HepG2 (cell line): ENCODE data around the gene PDE6C. TPM values are rescaled to one million over a fixed set of nuclear protein-coding genes. Genes with fewer than 3 reads are reported as not detected.

Source experiments
- ATAC-seq: fragments of 200-7000 bp; cut with Tn5 transposase; 3 replicates; pipeline ENCODE4 v1.9.1; 2020; ENCODE audit warnings: mild to moderate bottlenecking, moderate library complexity
- BruUV-seq: library from RNA; stranded (reverse); fragments of 400-500 nt; replicated peaks from 2 replicates; lab custom pipeline; 2021; lab: Mats Ljungman, UMichigan
- CTCF ChIA-PET: fragments of 300-600 bp; formaldehyde crosslinking; extraction: SDS; loops from one replicate; lab custom pipeline; 2021; ENCODE audit warnings: low total read pairs, inconsistent platforms, low intra/inter-chr PET ratio; lab: Yijun Ruan, JAX
- POLR2A ChIA-PET: fragments of 350-600 bp; sonication (Branson Sonifier 250); formaldehyde crosslinking; loops from one replicate; lab custom pipeline; 2020; ENCODE audit warnings: antibody characterized with exemption, inconsistent platforms; lab: Yijun Ruan, JAX
- DNase-seq: peaks from one replicate; pipeline ENCODE4 v3.0.0-alpha.2; 2015; ENCODE audit warnings: low spot score
- FAIRE-seq: peaks from 3 replicates; lab custom pipeline; 2011; peaks lifted over from hg19 to GRCh38; lab: Jason Lieb, UNC
- H2AFZ ChIP-seq: one replicate; pipeline ENCODE4 v1.6.1; 2011; ENCODE audit warnings: low read length, inconsistent platforms
- H3K27ac ChIP-seq: fragments of 300-600 bp; 3 replicates; pipeline ENCODE4 v1.8.0; 2011; ENCODE audit warnings: mixed run types, mild to moderate bottlenecking, mixed read lengths, low read length, inconsistent platforms; ENCODE audit not compliant: insufficient read depth; ENCODE audit errors: extremely low read length
- H3K27me3 ChIP-seq, 2 experiments: fragments of 200-600 bp in 1 of 2; 2 replicates in 1 of 2; 3 replicates in 1 of 2; pipeline versions ENCODE4 v1.6.0 to v1.8.0; 2011; ENCODE audit warnings: low read length in 2 of 2, mild to moderate bottlenecking in 2 of 2, moderate library complexity in 2 of 2, inconsistent platforms in 1 of 2; ENCODE audit not compliant: insufficient read depth in 2 of 2, control insufficient read depth in 1 of 2
- H3K36me3 ChIP-seq, 2 experiments: fragments of 200-600 bp in 1 of 2; replicated peaks in 1 of 2; 2 replicates in 1 of 2; 3 replicates in 1 of 2; pipeline versions ENCODE4 v1.5.1 to v1.8.0; 2011; ENCODE audit warnings: low read length in 2 of 2, inconsistent platforms in 1 of 2; ENCODE audit not compliant: insufficient read depth in 2 of 2, control insufficient read depth in 1 of 2
- H3K4me1 ChIP-seq: 2 replicates; pipeline ENCODE4 v1.5.1; 2012; ENCODE audit warnings: low read length, inconsistent platforms; ENCODE audit not compliant: insufficient read depth
- H3K4me2 ChIP-seq: 2 replicates; pipeline ENCODE4 v1.6.0; 2011; ENCODE audit warnings: low read depth, low read length, inconsistent platforms
- H3K4me3 ChIP-seq, 3 experiments: fragments of 200-600 bp in 1 of 3; sonication (generic), shearing (Covaris generic) in 1 of 3; replicated peaks in 1 of 3; 2 replicates each; pipeline ENCODE4 v1.5.1; 2011 to 2016; ENCODE audit warnings: low read length in 3 of 3, inconsistent platforms in 2 of 3, low read depth in 2 of 3, mild to moderate bottlenecking in 2 of 3, control low read depth in 1 of 3, mixed read lengths in 1 of 3; ENCODE audit not compliant: insufficient read depth in 1 of 3
- H3K79me2 ChIP-seq: one replicate; pipeline ENCODE4 v1.6.1; 2011; ENCODE audit warnings: low read length, inconsistent platforms; ENCODE audit not compliant: insufficient read depth
- H3K9ac ChIP-seq: 2 replicates; pipeline ENCODE4 v1.6.0; 2011; ENCODE audit warnings: mild to moderate bottlenecking, low read depth, low read length, inconsistent platforms; ENCODE audit not compliant: insufficient read depth
- H3K9me3 ChIP-seq: 2 replicates; pipeline ENCODE4 v1.5.1; 2012; ENCODE audit warnings: mild to moderate bottlenecking, low read length
- H4K20me1 ChIP-seq: 2 replicates; pipeline ENCODE4 v1.6.0; 2011; ENCODE audit warnings: inconsistent platforms, mild to moderate bottlenecking, low read length, moderate library complexity; ENCODE audit not compliant: insufficient read depth
- BATF2 ChIP-seq: sonication (generic); formaldehyde crosslinking; IDR thresholded peaks from 2 replicates; pipeline ENCODE4 v1.8.0; 2022; ENCODE audit warnings: mild to moderate bottlenecking, missing genetic modification reagents, moderate library complexity
- CBFB ChIP-seq: sonication (generic); formaldehyde crosslinking; IDR thresholded peaks from 2 replicates; pipeline ENCODE4 v1.4.0; 2020; ENCODE audit warnings: missing genetic modification reagents
- CHD4 ChIP-seq: fragments of 200-600 bp; sonication (generic); IDR thresholded peaks from 2 replicates; pipeline ENCODE4 v1.7.0; 2017; ENCODE audit warnings: mild to moderate bottlenecking, low read length, borderline replicate concordance
- EP300 ChIP-seq, 3 experiments: sonication (generic) in 1 of 3; formaldehyde crosslinking in 1 of 3; IDR thresholded peaks; 2 replicates each; pipeline versions ENCODE4 v1.5.1 to v1.6.1; 2011 to 2020; ENCODE audit warnings: low read depth in 2 of 3, low read length in 2 of 3, borderline replicate concordance in 1 of 3, improper control_type of control experiment in 1 of 3, mild to moderate bottlenecking in 1 of 3, missing genetic modification reagents in 1 of 3, moderate library complexity in 1 of 3
- ETV5 ChIP-seq: IDR thresholded peaks from 2 replicates; pipeline ENCODE4 v1.6.1; 2018; ENCODE audit warnings: missing biosample characterization, missing genetic modification reagents, inconsistent platforms, borderline replicate concordance
- GATAD2A ChIP-seq: IDR thresholded peaks from 2 replicates; pipeline ENCODE4 v1.6.1; 2016
- POGZ ChIP-seq: sonication (generic); formaldehyde crosslinking; IDR thresholded peaks from 2 replicates; pipeline ENCODE4 v1.4.0; 2020; ENCODE audit warnings: mild to moderate bottlenecking, missing genetic modification reagents
- PPARG ChIP-seq: conservative IDR thresholded peaks from 2 replicates; pipeline ENCODE4 v1.6.1; 2016; ENCODE audit warnings: missing biosample characterization, missing genetic modification reagents
- RXRB ChIP-seq: IDR thresholded peaks from 2 replicates; pipeline ENCODE4 v1.6.1; 2016; ENCODE audit warnings: borderline replicate concordance, missing genetic modification reagents, missing compliant biosample characterization
- TBX3 ChIP-seq: fragments of 450-650 bp; IDR thresholded peaks from 2 replicates; pipeline ENCODE4 v1.6.1; 2017; ENCODE audit warnings: antibody characterized with exemption, mild to moderate bottlenecking, inconsistent platforms, borderline replicate concordance
- ZBTB2 ChIP-seq: sonication (generic); formaldehyde crosslinking; IDR thresholded peaks from 2 replicates; pipeline ENCODE4 v1.8.0; 2022; ENCODE audit warnings: low read depth, missing genetic modification reagents
- ZBTB34 ChIP-seq: sonication (generic); formaldehyde crosslinking; IDR thresholded peaks from 2 replicates; pipeline ENCODE4 v1.8.0; 2022; ENCODE audit warnings: mild to moderate bottlenecking, missing genetic modification reagents
- ZKSCAN8 ChIP-seq: IDR thresholded peaks from 2 replicates; pipeline ENCODE4 v1.6.1; 2016; ENCODE audit warnings: borderline replicate concordance, missing genetic modification reagents, missing compliant biosample characterization
- ZMYM2 ChIP-seq: sonication (generic); formaldehyde crosslinking; IDR thresholded peaks from 2 replicates; pipeline ENCODE4 v1.8.0; 2022; ENCODE audit warnings: mild to moderate bottlenecking, missing genetic modification reagents
- ZNF496 ChIP-seq: sonication (generic); formaldehyde crosslinking; IDR thresholded peaks from 2 replicates; pipeline ENCODE4 v1.8.1; 2023; ENCODE audit warnings: mild to moderate bottlenecking, moderate library complexity, missing genetic modification reagents; ENCODE audit not compliant: insufficient replicate concordance
- WGBS: methylation state at CpG from one replicate; pipeline ENCODE4 v1.1.6; 2017; ENCODE audit warnings: low lambda C conversion rate; 5-methylcytosine and 5-hydroxymethylcytosine counted together
- in situ Hi-C: cut with HindIII; loops from 2 replicates; pipeline ENCODE4 v1.10.0; 2017; ENCODE audit warnings: low pct_unique_long_range_greater_than_20kb; ENCODE audit not compliant: extremely low pct_ligation_motif_present
- intact Hi-C: fragments of 100-400 bp; cut with micrococcal nuclease; formaldehyde crosslinking; loops from one replicate; pipeline ENCODE4 v1.10.0; 2022; ENCODE audit not compliant: unreplicated experiment
- polyA plus RNA-seq, 8 experiments: library from polyadenylated mRNA; depleted of rRNA in 3 of 8; stranded (reverse) in 7 of 8; unstranded in 1 of 8; fragments of >200 nt; fragmentation: Illumina TruSeq in 4 of 8; extraction: Trizol in 4 of 8; gene quantifications; 2 replicates each; pipeline versions ENCODE4 v1.2.1 to v1.2.3, GENCODE V29; 2011 to 2016; ENCODE audit warnings: low read depth in 4 of 8, missing spikeins in 1 of 8, mixed read lengths in 1 of 8; ENCODE audit not compliant: insufficient read depth in 1 of 8
- total RNA-seq, 5 experiments: library from RNA; depleted of rRNA; stranded (reverse); fragments of >200 nt; fragmentation: Illumina TruSeq; extraction: Trizol; gene quantifications; 2 replicates each; pipeline ENCODE4 v1.2.3, GENCODE V29; 2016; ENCODE audit warnings: low read depth in 1 of 5

Gene PDE6C
- total and polyA plus RNA-seq, 2 of the 13 experiments (the other 11 are each of a cell fraction or from before 2014, with no cell fraction given), result 0.64 TPM; not detected in 1

- CTCF ChIA-PET, result no interaction called here
- Histone ChIP-seq H3K27ac (no peak overlapping the region), H2AFZ (no peak overlapping the region), H3K27me3 (peaks cover 0 to 5% of the 10 kb centered on the region in 2 experiments; a peak in 4 of 5 replicates), H3K4me2 (no peak overlapping the region), H3K79me2 (no peaks in the 10 kb centered on the region), H4K20me1 (no peaks in the 10 kb centered on the region), H3K36me3 (no peaks in the 10 kb centered on the region), H3K9ac (no peak overlapping the region), H3K4me3 (no peak overlapping the region), H3K9me3 (no peaks in the 10 kb centered on the region), H3K4me1 (peaks cover 21% of the 10 kb centered on the region)
- POLR2A ChIA-PET, result no interaction called here
- FAIRE-seq (no peak), ATAC-seq (no peak), DNase-seq (no peak)
- 36% methylated on average over 3 of the region's 3 CpGs for WGBS
- intact Hi-C loops (no loop called here), in situ Hi-C loops (no loop called here)
- TF ChIP-seq ZBTB2 (CRISPR knock-in tag), result no peak
- no peak for TF ChIP-seq ZKSCAN8 (CRISPR knock-in tag)
- no peak for TF ChIP-seq CBFB (CRISPR knock-in tag)
- no peak for TF ChIP-seq ZNF496 (CRISPR knock-in tag)
- TF ChIP-seq POGZ (CRISPR knock-in tag), result no peak
- no TSS peak for BruUV-seq
These were observed 34.8 kb upstream of the PDE6C start for GRCh38 chr10:93577565-93577964.

DNA sequence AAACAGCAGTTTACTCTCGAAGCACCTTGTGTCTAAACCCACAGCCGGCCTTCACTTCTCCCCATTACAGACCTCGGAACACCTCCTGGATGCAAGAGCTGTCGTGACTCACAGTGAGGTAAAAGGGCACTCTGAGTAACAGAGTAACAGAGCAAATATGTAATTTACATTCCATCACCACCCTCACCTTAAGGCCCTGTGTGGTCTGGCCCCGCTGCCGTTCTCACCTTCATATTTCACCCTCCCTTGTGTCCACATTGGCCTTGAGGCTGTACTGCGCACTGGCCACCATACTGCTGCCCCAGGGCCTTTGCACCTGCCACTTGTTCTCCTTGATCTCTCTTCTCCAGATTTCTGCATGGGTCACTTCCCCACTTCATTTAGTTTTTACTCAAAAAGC lies 33.2 kb upstream of the PDE6C start:
- in situ Hi-C loops (no loop called here), intact Hi-C loops (no loop called here)
- TF ChIP-seq ETV5 (CRISPR knock-in tag) (peak; percentile 16; the same call in 1 of the 2 replicates), GATAD2A (CRISPR knock-in tag) (peak; percentile 32; the same call in 1 of the 2 replicates), RXRB (peak; percentile 55; the same call in 1 of the 2 replicates), CHD4 (0 out of 2 replicates have a peak, but pooled peaks have one; percentile 47), BATF2 (no peak), EP300 (IDR thresholded peaks at IDR 0.05; ENCODE audit: low read depth in 2 of 2, low read length in 2 of 2) (0 out of 4 replicates have a peak, but pooled peaks of 1 of the 2 experiments have one; percentile 8), EP300 (CRISPR knock-in tag; IDR thresholded peaks at IDR 0.05; ENCODE audit: borderline replicate concordance) (no peak), PPARG (CRISPR knock-in tag) (peak; percentile 70; the same call in 1 of the 2 replicates), ZMYM2 (CRISPR knock-in tag) (peak; percentile 77), TBX3 (peak; percentile 67; the same call in 1 of the 2 replicates), ZBTB34 (CRISPR knock-in tag) (no peak)

More for the DNA sequence above, 33.2 kb upstream of the PDE6C start:
- Histone ChIP-seq H3K9ac (no peak overlapping the region), H3K27me3 (no peaks in the 10 kb centered on the region; a peak in 3 of 5 replicates), H3K27ac (no peak overlapping the region), H3K4me1 (peaks cover 21% of the 10 kb centered on the region), H3K9me3 (no peaks in the 10 kb centered on the region), H3K36me3 (no peaks in the 10 kb centered on the region), H2AFZ (no peak overlapping the region), H3K4me2 (peak overlapping the region; percentile 31), H3K79me2 (no peaks in the 10 kb centered on the region), H3K4me3 (no peak overlapping the region), H4K20me1 (no peaks in the 10 kb centered on the region)
- ATAC-seq (peak; percentile 90), DNase-seq (peak; percentile 60), FAIRE-seq (no peak)
- ChIA-PET CTCF (no interaction called here), POLR2A (no interaction called here)
- WGBS, result 2% methylated on average over 7 of the region's 7 CpGs
- BruUV-seq, result no TSS peak
